Endothelial cell of umbilical vein (primary cell): ENCODE results near the gene KLHL6. TPM values are rescaled to one million over a fixed set of nuclear protein-coding genes. Genes with fewer than 3 reads are reported as not detected.
A peak's percentile ranks its signal among the peaks of the same experiment; 100 is the strongest.

Source experiments
- BruUV-seq: library from RNA; stranded (reverse); fragments of 400-500 nt; replicated peaks from 2 replicates; lab custom pipeline; 2021; lab: Mats Ljungman, UMichigan
- CTCF ChIA-PET: fragments of 300-600, 350-600 bp; sonication (Branson Sonifier 250); formaldehyde crosslinking; loops from one replicate; lab custom pipeline; 2021; ENCODE audit warnings: antibody characterized with exemption, inconsistent platforms; lab: Charles Lee
- POLR2A ChIA-PET: fragments of 300-600, 350-600 bp; sonication (Branson Sonifier 250); formaldehyde crosslinking; loops from one replicate; lab custom pipeline; 2021; ENCODE audit warnings: antibody characterized with exemption, inconsistent platforms; lab: Charles Lee
- DNase-seq: peaks from one replicate; pipeline ENCODE4 v3.0.0-alpha.2; 2011; ENCODE audit warnings: low read depth, low spot score
- FAIRE-seq: peaks from 2 replicates; lab custom pipeline; 2011; peaks lifted over from hg19 to GRCh38; lab: Jason Lieb, UNC
- H2AFZ ChIP-seq: 2 replicates; pipeline ENCODE4 v1.6.0; 2012; ENCODE audit warnings: low read depth, low read length, control low read depth, inconsistent platforms
- H3K27ac ChIP-seq: 2 replicates; pipeline ENCODE4 v1.5.1; 2011; ENCODE audit warnings: low read depth, mild to moderate bottlenecking, control low read depth, low read length, moderate library complexity; ENCODE audit not compliant: insufficient read depth
- H3K27me3 ChIP-seq, 2 experiments: 2 replicates each; pipeline versions ENCODE4 v1.6.0 to v1.6.1; 2011; ENCODE audit warnings: low read length in 2 of 2, mixed read lengths in 1 of 2; ENCODE audit not compliant: control insufficient read depth in 2 of 2, insufficient read depth in 2 of 2
- H3K36me3 ChIP-seq, 2 experiments: 2 replicates in 1 of 2; 3 replicates in 1 of 2; pipeline ENCODE4 v1.5.1; 2011; ENCODE audit warnings: low read length in 2 of 2, mild to moderate bottlenecking in 1 of 2, moderate library complexity in 1 of 2; ENCODE audit not compliant: control insufficient read depth in 2 of 2, insufficient read depth in 2 of 2; ENCODE audit errors: extremely low read depth in 1 of 2
- H3K4me1 ChIP-seq: 3 replicates; pipeline ENCODE4 v1.5.1; 2011; ENCODE audit warnings: mild to moderate bottlenecking, low read length; ENCODE audit not compliant: control insufficient read depth, insufficient read depth; ENCODE audit errors: extremely low read depth
- H3K4me2 ChIP-seq: 2 replicates; pipeline ENCODE4 v1.6.1; 2011; ENCODE audit warnings: low read length, control low read depth, mixed read lengths; ENCODE audit not compliant: insufficient read depth
- H3K4me3 ChIP-seq, 3 experiments: fragments of 200-600 bp in 1 of 3; sonication (generic), shearing (Covaris generic) in 1 of 3; replicated peaks in 1 of 3; 2 replicates each; pipeline ENCODE4 v1.5.1; 2011 to 2016; ENCODE audit warnings: control low read depth in 3 of 3, low read length in 3 of 3, mild to moderate bottlenecking in 2 of 3, inconsistent platforms in 1 of 3, low read depth in 1 of 3, moderate library complexity in 1 of 3; ENCODE audit not compliant: insufficient read depth in 1 of 3
- H3K79me2 ChIP-seq: 2 replicates; pipeline ENCODE4 v1.6.0; 2012; ENCODE audit warnings: low read length, inconsistent platforms; ENCODE audit not compliant: control insufficient read depth, insufficient read depth
- H3K9ac ChIP-seq: replicated peaks from 2 replicates; pipeline ENCODE3; 2011; ENCODE audit warnings: low read length, control low read depth; ENCODE audit not compliant: insufficient read depth; ENCODE audit errors: extremely low read depth
- H3K9me1 ChIP-seq: replicated peaks from 3 replicates; pipeline ENCODE4 v1.6.0; 2011; ENCODE audit warnings: mild to moderate bottlenecking, low read length; ENCODE audit not compliant: control insufficient read depth, insufficient read depth; ENCODE audit errors: extremely low read depth
- H3K9me3 ChIP-seq: replicated peaks from 2 replicates; pipeline ENCODE4 v1.5.1; 2012; ENCODE audit warnings: low read length, inconsistent platforms; ENCODE audit not compliant: control insufficient read depth, insufficient read depth
- H4K20me1 ChIP-seq: replicated peaks from 2 replicates; pipeline ENCODE3; 2011; ENCODE audit warnings: mild to moderate bottlenecking, low read length; ENCODE audit not compliant: control insufficient read depth, insufficient read depth; ENCODE audit errors: extremely low read depth
- GATA2 ChIP-seq: IDR thresholded peaks from 2 replicates; pipeline ENCODE4 v1.7.0; 2011; ENCODE audit warnings: low read depth, mild to moderate bottlenecking, moderate library complexity, mixed read lengths, low read length; ENCODE audit not compliant: insufficient read length, insufficient read depth
- JUN ChIP-seq: IDR thresholded peaks from 2 replicates; pipeline ENCODE4 v1.6.1; 2011; ENCODE audit warnings: borderline replicate concordance, low read depth; ENCODE audit not compliant: insufficient read length, insufficient read depth
- dilution Hi-C: fragments of 300-500 bp; cut with MboI; formaldehyde crosslinking; loops from one replicate; pipeline ENCODE4 v1.15.0; 2019; ENCODE audit warnings: low sequenced_read_pairs; ENCODE audit not compliant: extremely low pct_ligation_motif_present
- intact Hi-C: fragments of 100-400 bp; cut with micrococcal nuclease; formaldehyde crosslinking; loops from one replicate; pipeline ENCODE4 v1.10.0; 2022
- polyA plus RNA-seq, 4 experiments: library from polyadenylated mRNA; depleted of rRNA in 3 of 4; stranded (reverse) in 3 of 4; unstranded in 1 of 4; fragments of >200 nt; gene quantifications; 2 replicates each; pipeline versions ENCODE4 v1.2.1 to v1.2.3, GENCODE V29; 2011 to 2012; ENCODE audit warnings: missing spikeins in 1 of 4
- total RNA-seq: library from RNA; stranded (reverse); gene quantifications from 2 replicates; pipeline ENCODE4 v1.2.3, GENCODE V29; 2021
- TF ChIP-seq, protein P1 (sequence below), 2 donors: IDR thresholded peaks; 1 replicate in 1 of 2; 2 replicates in 1 of 2; pipeline ENCODE4 v1.5.1; 2011; ENCODE audit warnings: low read length in 2 of 2, mild to moderate bottlenecking in 2 of 2, moderate library complexity in 2 of 2, control low read depth in 1 of 2, inconsistent platforms in 1 of 2, low read depth in 1 of 2; ENCODE audit not compliant: insufficient read depth in 1 of 2; ENCODE audit errors: extremely low read depth in 1 of 2

The KLHL6 gene
- total and polyA plus RNA-seq, 2 donors (not counting 3 experiments of a cell fraction or from before 2014, with no cell fraction given) = 5.7 to 12.6 TPM

- TF ChIP-seq GATA2 = no peak
- TF ChIP-seq, protein P1, sequence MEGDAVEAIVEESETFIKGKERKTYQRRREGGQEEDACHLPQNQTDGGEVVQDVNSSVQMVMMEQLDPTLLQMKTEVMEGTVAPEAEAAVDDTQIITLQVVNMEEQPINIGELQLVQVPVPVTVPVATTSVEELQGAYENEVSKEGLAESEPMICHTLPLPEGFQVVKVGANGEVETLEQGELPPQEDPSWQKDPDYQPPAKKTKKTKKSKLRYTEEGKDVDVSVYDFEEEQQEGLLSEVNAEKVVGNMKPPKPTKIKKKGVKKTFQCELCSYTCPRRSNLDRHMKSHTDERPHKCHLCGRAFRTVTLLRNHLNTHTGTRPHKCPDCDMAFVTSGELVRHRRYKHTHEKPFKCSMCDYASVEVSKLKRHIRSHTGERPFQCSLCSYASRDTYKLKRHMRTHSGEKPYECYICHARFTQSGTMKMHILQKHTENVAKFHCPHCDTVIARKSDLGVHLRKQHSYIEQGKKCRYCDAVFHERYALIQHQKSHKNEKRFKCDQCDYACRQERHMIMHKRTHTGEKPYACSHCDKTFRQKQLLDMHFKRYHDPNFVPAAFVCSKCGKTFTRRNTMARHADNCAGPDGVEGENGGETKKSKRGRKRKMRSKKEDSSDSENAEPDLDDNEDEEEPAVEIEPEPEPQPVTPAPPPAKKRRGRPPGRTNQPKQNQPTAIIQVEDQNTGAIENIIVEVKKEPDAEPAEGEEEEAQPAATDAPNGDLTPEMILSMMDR (IDR thresholded peaks at IDR 0.05; ENCODE audit: extremely low read depth in 1 of 2, insufficient read depth in 1 of 2, low read depth in 1 of 2, low read length in 2 of 2) = peak in 1 of 2 donors; percentile 17
- TF ChIP-seq JUN = no peak
- no peak overlapping the region for H2AFZ ChIP-seq
- H3K4me1 ChIP-seq = no peaks in the 10 kb centered on the region
- H4K20me1 ChIP-seq = no peaks in the 10 kb centered on the region
- no peaks in the 10 kb centered on the region for H3K9me1 ChIP-seq
- dilution Hi-C loops (no loop called here), intact Hi-C loops (no loop called here)
- H3K27me3 ChIP-seq = no peaks in the 10 kb centered on the region
- no peak overlapping the region for H3K4me3 ChIP-seq
- peaks cover 0 to 2% of the 10 kb centered on the region in 2 experiments for H3K36me3 ChIP-seq
- H3K9me3 ChIP-seq = no peaks in the 10 kb centered on the region
- no peak overlapping the region for H3K9ac ChIP-seq
- H3K27ac ChIP-seq = no peak overlapping the region
- BruUV-seq = no TSS peak
- DNase-seq (no peak), FAIRE-seq (no peak)
- H3K79me2 ChIP-seq = no peaks in the 10 kb centered on the region
- ChIA-PET CTCF (interaction anchor here (1.5 kb wide), 1 partner anchor 263 kb away, joined by 3 read pairs; no protein-coding TSS in a partner anchor), POLR2A (no interaction called here)
- no peak overlapping the region for H3K4me2 ChIP-seq
Observed at GRCh38 chr3:183503746-183504145, 51.8 kb downstream of the KLHL6 start.
